Upper lobe of left lung (tissue), 4 donors: ENCODE results near the gene GTF2IRD1.

Experiments
- CTCF ChIP-seq, 6 experiments: fragments of 450-650 bp in 4 of 6; fragments of 200-600 bp in 2 of 6; sonication (generic) in 2 of 6; IDR thresholded peaks; one replicate each; pipeline ENCODE4 v1.5.1; 2016 to 2019; ENCODE audit warnings: antibody characterized with exemption in 6 of 6
- POLR2A ChIP-seq, 4 donors: fragments of 450-650 bp; IDR thresholded peaks; one replicate each; pipeline ENCODE4 v1.5.1; 2016 to 2017; ENCODE audit warnings: antibody characterized with exemption in 4 of 4, mild to moderate bottlenecking in 2 of 4

DNA sequence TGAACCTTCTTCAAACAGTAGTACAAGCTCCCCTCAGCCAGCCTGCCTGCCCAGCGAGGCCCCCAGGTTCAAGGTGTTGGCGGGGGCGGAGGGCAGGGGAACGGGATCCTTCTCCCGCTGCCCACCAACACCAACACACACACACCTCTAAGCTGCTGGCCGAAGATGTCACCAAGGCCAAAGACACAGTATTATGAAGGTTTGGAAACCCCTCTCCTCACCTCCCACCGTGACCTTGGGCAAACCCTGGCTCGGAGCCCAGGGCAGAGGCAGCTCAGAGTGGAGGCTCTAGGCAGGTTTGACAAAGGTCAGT, 49.4 kb upstream of the GTF2IRD1 start:
- TF ChIP-seq POLR2A (IDR thresholded peaks at IDR 0.05) (no peak), CTCF (IDR thresholded peaks at IDR 0.05) (no peak)
